NB4 (cell line): Measurements from ENCODE around the gene TNFRSF11A.

Experiments used
- MYC ChIP-seq: IDR thresholded peaks from 2 replicates; pipeline ENCODE4 v1.6.1; 2011; ENCODE audit warnings: low read depth, low read length
- POLR2A ChIP-seq: IDR thresholded peaks from 2 replicates; pipeline ENCODE4 v1.6.1; 2011; ENCODE audit warnings: mild to moderate bottlenecking; ENCODE audit not compliant: insufficient read length; ENCODE audit errors: extremely low read depth
- TF ChIP-seq, protein P1 (sequence below): IDR thresholded peaks from one replicate; pipeline ENCODE4 v1.5.1; 2012; ENCODE audit warnings: low read depth, low read length
- TF ChIP-seq, protein P2 (sequence below): IDR thresholded peaks from 2 replicates; pipeline ENCODE4 v1.6.1; 2011; ENCODE audit warnings: low read depth, low read length

DNA sequence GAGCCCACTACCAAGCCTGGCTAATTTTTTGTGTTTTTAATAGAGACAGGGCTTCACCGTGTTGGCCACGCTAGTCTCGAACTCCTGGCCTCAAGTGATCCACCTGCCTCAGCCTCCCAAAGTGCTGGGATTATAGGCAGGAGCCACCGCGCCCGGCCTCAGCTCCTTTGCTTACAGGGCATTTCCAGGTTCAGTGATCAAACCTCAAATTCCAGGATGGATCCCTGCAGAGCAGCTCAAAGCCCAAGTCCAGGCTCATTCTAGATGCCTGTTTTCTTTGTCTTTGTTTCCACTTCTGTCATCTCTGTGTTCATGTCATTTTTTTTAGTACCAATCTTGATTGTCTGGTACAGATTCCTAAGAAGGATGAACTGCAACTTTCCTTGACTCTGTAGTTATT, 41.9 kb downstream of the TNFRSF11A start:
- TF ChIP-seq, protein P1, sequence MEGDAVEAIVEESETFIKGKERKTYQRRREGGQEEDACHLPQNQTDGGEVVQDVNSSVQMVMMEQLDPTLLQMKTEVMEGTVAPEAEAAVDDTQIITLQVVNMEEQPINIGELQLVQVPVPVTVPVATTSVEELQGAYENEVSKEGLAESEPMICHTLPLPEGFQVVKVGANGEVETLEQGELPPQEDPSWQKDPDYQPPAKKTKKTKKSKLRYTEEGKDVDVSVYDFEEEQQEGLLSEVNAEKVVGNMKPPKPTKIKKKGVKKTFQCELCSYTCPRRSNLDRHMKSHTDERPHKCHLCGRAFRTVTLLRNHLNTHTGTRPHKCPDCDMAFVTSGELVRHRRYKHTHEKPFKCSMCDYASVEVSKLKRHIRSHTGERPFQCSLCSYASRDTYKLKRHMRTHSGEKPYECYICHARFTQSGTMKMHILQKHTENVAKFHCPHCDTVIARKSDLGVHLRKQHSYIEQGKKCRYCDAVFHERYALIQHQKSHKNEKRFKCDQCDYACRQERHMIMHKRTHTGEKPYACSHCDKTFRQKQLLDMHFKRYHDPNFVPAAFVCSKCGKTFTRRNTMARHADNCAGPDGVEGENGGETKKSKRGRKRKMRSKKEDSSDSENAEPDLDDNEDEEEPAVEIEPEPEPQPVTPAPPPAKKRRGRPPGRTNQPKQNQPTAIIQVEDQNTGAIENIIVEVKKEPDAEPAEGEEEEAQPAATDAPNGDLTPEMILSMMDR = no peak
- TF ChIP-seq MYC (no peak), POLR2A (no peak)
- TF ChIP-seq, protein P2, sequence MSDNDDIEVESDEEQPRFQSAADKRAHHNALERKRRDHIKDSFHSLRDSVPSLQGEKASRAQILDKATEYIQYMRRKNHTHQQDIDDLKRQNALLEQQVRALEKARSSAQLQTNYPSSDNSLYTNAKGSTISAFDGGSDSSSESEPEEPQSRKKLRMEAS = no peak
